ENCODE results near the gene FTO.

DNA sequence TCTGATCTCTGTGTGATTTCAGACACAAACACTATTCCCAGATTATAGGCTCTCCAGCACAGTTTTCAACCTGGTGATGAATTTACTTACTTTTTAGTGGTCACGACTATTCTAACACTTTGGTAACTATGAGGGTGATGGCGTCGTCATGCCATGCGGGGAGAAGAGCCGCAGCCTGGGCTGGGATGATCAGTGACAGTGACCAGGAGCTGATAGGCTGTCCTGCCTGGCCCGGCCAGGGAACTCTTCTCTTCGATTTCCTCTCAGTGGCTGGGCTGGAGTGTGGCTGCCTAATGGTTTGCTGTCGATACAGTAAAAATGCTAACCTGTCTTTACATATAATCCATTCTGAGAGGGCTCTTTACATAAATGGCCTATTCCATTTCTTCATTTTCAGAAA lies 469.5 kb downstream of the FTO start:
- TF ChIP-seq, protein P1, sequence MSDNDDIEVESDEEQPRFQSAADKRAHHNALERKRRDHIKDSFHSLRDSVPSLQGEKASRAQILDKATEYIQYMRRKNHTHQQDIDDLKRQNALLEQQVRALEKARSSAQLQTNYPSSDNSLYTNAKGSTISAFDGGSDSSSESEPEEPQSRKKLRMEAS (CRISPR knock-in tag; IDR thresholded peaks at IDR 0.05): no peak
- TF ChIP-seq JAZF1 (CRISPR knock-in tag; IDR thresholded peaks at IDR 0.05): no peak
- TF ChIP-seq CTCF (IDR thresholded peaks at IDR 0.05): no peak
- TF ChIP-seq ZNF671 (CRISPR knock-in tag; IDR thresholded peaks at IDR 0.05): no peak
- no peak for TF ChIP-seq ZNF512 (CRISPR knock-in tag; IDR thresholded peaks at IDR 0.05; ENCODE audit: borderline replicate concordance)
- no peak for TF ChIP-seq CBFB (CRISPR knock-in tag; IDR thresholded peaks at IDR 0.05; ENCODE audit: low read depth)
- TF ChIP-seq ZBTB43 (CRISPR knock-in tag; IDR thresholded peaks at IDR 0.05): no peak
- no peak for TF ChIP-seq KAT7 (CRISPR knock-in tag; IDR thresholded peaks at IDR 0.05; ENCODE audit: borderline replicate concordance)
- TF ChIP-seq IRF2 (CRISPR knock-in tag; IDR thresholded peaks at IDR 0.05; ENCODE audit: borderline replicate concordance, low read depth): no peak
- TF ChIP-seq FOXP1 (CRISPR knock-in tag; IDR thresholded peaks at IDR 0.05; ENCODE audit: borderline replicate concordance): no peak
